Erythroblast (primary cell): ENCODE results near the gene OBSCN.

ENCODE experiments used
- DNase-seq, 2 experiments: peaks; one replicate each; lab custom pipeline; 2025; lab: John Stamatoyannopoulos, UW
- GATA1 ChIP-seq: IDR thresholded peaks from 2 replicates; pipeline ENCODE4 v1.6.1; 2011; ENCODE audit warnings: low read depth, mild to moderate bottlenecking, control low read depth, low read length, moderate library complexity
- POLR2A ChIP-seq: IDR thresholded peaks from 2 replicates; pipeline ENCODE4 v1.6.1; 2011; ENCODE audit warnings: mild to moderate bottlenecking, low read length

OBSCN gene

GRCh38 chr1:228165372-228166169 is 42.3 kb upstream of the OBSCN start, which contains the start of gene IBA57:
TSS of gene IBA57 (plus strand) at chr1:228165804. CDS start at chr1:228165817, 13 bp downstream.
- peak; percentile 99 to 100 for DNase-seq
- TF ChIP-seq POLR2A: peak; percentile 94
- TF ChIP-seq GATA1: no peak

- TF ChIP-seq POLR2A: no peak
- TF ChIP-seq GATA1: no peak
- DNase-seq: peak; percentile 89 to 92
Measured at GRCh38 chr1:228166170-228166936, 41.5 kb upstream of the OBSCN start.

- DNase-seq: no peak
- no peak for TF ChIP-seq GATA1
- no peak for TF ChIP-seq POLR2A
Measured at GRCh38 chr1:228168563-228169270, 39.1 kb upstream of the OBSCN start.

GRCh38 chr1:228169345-228169744 is 38.5 kb upstream of the OBSCN start:
- DNase-seq: no peak
- TF ChIP-seq POLR2A (no peak), GATA1 (no peak)

GRCh38 chr1:228170666-228171065 is 37.2 kb upstream of the OBSCN start:
- no peak for DNase-seq
- no peak for TF ChIP-seq POLR2A
- no peak for TF ChIP-seq GATA1

- DNase-seq: no peak
- TF ChIP-seq GATA1 (no peak), POLR2A (no peak)
Measured at GRCh38 chr1:228171221-228171891, 36.5 kb upstream of the OBSCN start.

GRCh38 chr1:228172591-228173527 is 35.0 kb upstream of the OBSCN start:
- TF ChIP-seq GATA1: no peak
- TF ChIP-seq POLR2A: no peak
- DNase-seq: no peak

- peak; percentile 62 to 65 for DNase-seq
Measured at GRCh38 chr1:228173528-228174481, 34.0 kb upstream of the OBSCN start.

GRCh38 chr1:228174482-228175315 is 33.1 kb upstream of the OBSCN start:
- DNase-seq: peak; percentile 71 to 73
- TF ChIP-seq GATA1: no peak
- TF ChIP-seq POLR2A: peak; percentile 39

- no peak for DNase-seq
- TF ChIP-seq GATA1: no peak
Measured at GRCh38 chr1:228175316-228176023, 32.4 kb upstream of the OBSCN start.

- no peak for DNase-seq
- TF ChIP-seq POLR2A (no peak), GATA1 (no peak)
Measured at GRCh38 chr1:228176024-228176395, 31.8 kb upstream of the OBSCN start.
